ENCODE measurements around the gene HEATR9.

Gene HEATR9

GRCh38 chr17:35808240-35808961 is 60.3 kb downstream of the HEATR9 start:
- DNase-seq, result no peak

DNA sequence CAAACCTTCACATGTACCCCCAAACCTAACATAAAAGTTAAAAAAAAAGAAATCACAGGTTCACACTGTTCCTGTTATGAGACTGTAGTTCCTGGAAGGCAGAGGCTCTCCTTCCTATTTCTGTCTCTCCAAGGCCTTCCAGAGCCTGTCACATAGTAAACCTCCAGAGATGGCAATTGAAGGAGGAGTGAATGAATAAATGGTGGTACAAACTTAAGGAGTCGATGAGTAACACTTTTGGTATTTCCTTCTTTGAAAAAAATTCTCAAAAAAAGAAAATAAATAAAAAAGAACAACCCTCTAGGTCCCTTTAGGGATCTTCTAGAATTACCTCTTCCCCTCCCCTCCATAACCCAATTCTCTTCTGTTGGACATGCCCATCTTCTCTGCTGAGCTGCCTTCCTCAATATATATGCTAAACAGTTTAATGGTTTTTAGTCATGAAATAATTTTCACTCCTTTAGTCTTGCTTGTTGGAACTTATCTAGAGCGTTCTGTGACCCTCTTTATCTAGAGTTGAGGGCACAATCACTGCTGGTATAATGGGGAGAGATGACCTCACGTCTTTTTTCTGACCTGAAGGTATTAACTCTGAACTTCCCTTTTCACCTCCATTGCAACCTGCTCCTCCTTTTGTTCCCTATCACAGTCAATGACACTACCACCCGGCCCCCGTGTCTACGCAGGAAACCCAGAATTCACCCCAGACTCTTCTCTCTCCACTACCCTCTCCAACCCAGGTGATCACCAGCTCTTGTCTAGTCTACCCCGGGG is 61.1 kb downstream of the HEATR9 start:
- no peak for DNase-seq

Measured in stimulated activated CD4-positive, alpha-beta T cell treated with anti-CD3 and anti-CD28 coated beads, Interleukin-12 subunit alpha, Interleukin-12 subunit beta, amount 100 ng/mL, for 4 hours (primary cell).